MM.1S (cell line): Measurements from ENCODE around the gene SRA1.

Source experiments
- EZH2 ChIP-seq: fragments of 300-600 bp; sonication (generic); optimal IDR thresholded peaks from 2 replicates; pipeline ENCODE3; 2017; ENCODE audit warnings: low read depth, mild to moderate bottlenecking, antibody characterized with exemption, low read length, mixed read lengths
- EZH2phosphoT487 ChIP-seq: fragments of 300-600 bp; sonication (generic); IDR thresholded peaks from 2 replicates; pipeline ENCODE4 v1.6.1; 2018; ENCODE audit warnings: antibody characterized with exemption, low read length
- TF ChIP-seq, protein P1 (sequence below): fragments of 300-600 bp; sonication (generic); IDR thresholded peaks from 2 replicates; pipeline ENCODE4 v1.5.1; 2016; ENCODE audit warnings: antibody characterized with exemption, low read length, mixed read lengths

DNA sequence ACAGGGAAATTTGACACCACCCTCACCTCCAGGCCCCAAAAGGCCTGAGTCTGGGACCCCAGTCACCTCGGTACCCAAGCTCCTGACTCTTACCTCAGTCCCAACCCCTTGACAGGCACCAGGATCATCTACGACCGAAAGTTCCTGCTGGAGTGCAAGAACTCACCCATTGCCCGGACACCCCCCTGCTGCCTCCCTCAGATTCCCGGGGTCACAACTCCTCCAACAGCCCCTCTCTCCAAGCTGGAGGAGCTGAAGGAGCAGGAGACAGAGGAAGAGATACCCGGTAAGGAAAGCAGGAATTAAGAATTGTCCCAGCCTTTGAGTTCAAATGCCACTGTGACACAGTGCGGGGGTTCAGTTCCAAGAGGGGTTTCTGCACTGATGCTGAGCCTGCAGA lies 8.5 kb downstream of the SRA1 start:
- TF ChIP-seq, protein P1, sequence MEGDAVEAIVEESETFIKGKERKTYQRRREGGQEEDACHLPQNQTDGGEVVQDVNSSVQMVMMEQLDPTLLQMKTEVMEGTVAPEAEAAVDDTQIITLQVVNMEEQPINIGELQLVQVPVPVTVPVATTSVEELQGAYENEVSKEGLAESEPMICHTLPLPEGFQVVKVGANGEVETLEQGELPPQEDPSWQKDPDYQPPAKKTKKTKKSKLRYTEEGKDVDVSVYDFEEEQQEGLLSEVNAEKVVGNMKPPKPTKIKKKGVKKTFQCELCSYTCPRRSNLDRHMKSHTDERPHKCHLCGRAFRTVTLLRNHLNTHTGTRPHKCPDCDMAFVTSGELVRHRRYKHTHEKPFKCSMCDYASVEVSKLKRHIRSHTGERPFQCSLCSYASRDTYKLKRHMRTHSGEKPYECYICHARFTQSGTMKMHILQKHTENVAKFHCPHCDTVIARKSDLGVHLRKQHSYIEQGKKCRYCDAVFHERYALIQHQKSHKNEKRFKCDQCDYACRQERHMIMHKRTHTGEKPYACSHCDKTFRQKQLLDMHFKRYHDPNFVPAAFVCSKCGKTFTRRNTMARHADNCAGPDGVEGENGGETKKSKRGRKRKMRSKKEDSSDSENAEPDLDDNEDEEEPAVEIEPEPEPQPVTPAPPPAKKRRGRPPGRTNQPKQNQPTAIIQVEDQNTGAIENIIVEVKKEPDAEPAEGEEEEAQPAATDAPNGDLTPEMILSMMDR: no peak
- TF ChIP-seq EZH2phosphoT487 (no peak), EZH2 (no peak)
